HG03159 (cell line): ENCODE measurements around the gene MEIS1.
"Not testable (repeated sequence)": the region's sequence is repeated elsewhere in the genome, so short reads cannot be mapped to it uniquely, and the experiment has no call there.

Experiments
- ATAC-seq: cut with Tn5 transposase; IDR thresholded peaks from one replicate; pipeline ENCODE4 v1.9.1; 2021; ENCODE audit warnings: mild to moderate bottlenecking, moderate library complexity; ENCODE audit not compliant: unreplicated experiment

MEIS1 gene

DNA sequence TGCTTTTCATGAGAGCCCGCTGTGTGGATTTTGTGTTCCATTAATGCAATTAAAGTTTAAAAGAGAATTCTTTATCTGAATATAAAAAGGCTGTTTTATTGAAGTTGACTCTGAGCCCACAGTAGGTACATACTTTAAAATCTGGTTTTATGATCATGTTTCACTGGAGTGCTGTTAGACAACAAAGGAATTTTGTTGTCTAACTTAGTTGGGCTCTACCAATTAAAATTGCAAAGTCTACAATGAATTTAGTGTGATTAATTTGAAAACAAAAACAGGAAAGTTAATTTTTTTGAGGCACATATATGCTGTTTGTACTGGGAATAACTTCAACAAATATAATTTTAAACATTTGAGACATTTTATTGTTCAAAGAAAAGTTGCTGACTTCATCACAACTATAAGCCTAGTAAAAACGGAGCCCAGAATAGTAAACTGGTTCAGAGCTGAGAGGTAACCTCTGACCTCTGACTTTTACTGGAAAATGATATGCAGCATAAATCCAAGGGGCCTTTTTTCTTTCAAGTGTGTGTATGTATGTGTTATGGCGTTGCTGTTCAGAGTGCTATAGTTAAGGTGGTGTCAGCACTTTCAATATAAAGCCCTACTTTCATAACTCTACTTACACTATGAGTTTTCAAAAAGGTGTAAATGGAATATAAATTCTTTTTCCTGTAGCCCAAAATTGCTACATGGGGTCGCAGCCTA lies 30.2 kb downstream of the MEIS1 start:
- no peak for ATAC-seq

DNA sequence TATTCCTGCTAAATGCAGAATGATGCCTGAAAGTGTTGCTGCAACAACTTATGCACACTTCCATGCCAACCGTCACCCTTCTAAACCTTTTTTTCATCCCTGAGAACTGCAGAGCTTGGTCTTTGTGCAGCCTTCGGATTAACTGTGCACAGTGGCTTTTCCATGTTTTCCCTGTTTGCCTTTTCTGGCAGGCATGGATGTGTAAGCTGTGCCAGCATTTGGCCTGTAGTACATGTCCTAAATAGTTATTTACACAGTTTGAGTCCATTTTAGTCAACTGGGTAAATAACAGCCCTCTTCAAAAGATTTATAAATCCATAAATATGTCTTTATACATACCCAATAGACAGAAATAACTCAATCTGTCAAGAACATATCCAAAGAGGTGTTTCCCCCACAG lies 31.5 kb downstream of the MEIS1 start:
- no peak for ATAC-seq

- no peak for ATAC-seq
Measured at GRCh38 chr2:66467718-66468117, 32.8 kb downstream of the MEIS1 start.

DNA sequence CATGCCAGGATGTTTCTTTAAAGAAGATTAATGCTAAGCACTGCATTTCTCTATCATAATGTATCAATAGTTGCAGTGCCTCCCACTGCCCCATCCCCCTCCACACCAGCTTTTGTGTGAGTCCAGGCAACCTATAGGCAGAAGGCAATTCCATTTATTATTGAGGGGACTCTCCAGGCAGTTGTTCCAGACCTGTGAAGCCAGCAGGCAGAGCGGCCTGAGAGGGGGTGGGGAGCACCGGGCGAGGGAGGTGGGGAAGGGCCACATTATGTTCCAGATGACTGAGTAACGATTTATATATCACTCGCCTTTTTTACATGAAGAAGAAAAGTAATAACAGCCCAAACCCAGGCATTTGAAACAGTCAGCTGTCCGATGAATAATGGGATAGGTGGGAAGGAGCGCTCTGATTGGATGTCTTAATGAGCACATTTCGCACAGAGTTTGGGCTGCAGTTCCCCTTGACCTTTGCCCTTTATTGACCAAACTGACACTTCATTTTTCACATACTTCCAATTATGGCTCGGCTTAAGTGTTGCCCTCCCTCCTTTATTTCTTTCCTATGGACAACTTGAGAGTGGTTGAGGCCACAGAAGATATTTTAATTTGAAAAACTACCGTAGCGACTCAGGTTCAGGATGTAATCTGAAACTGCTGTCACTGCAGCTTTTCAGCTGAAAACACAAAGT lies 34.4 kb downstream of the MEIS1 start:
- no peak for ATAC-seq

DNA sequence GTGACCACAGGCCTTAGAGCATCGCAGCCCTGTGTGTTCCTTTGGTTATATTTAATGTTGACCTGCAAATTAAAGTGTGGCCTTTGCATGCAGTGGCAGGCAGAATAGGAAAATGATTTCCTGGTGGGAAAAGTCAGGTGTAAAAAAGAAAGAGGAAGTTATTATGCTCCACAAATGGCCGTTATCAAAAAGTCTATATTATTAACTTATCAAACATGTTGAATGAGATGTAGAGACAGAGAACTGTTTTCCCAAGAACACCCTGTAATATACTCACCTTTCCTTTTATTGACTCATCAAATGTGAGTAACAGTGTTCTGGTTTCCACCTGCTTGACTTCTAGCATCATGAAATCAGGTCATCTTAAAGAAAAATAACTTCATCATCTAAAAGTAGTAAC lies 35.3 kb downstream of the MEIS1 start:
- no peak for ATAC-seq

DNA sequence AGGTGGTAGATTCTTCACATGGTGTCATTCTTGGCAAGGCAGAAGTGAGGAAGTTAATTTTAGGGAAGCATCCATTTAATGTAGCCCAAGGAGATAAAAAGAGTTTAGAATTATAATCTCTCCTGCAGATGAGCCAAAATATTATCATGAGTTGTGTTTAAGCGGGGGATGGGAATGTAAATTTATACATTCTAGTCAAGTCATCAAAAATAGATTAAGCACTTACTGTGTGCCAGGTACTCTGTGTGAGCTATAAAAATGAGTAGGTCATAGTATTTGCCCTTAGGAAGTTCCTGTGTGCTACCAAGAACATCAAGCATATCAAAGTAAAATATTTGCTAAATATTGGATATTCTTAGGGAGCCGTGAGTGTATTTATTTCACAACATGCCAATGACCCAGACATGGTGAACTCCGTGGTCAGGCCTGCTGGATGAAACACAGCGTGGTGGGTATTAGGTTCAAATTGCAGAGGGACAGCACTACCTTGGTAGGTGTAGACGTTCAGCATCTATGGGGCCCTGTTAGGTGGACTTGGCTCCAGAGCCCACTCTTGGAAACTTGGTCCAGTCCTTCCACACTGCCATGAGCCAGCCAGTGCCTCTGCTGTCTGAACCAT lies 37.4 kb downstream of the MEIS1 start:
- no peak for ATAC-seq

DNA sequence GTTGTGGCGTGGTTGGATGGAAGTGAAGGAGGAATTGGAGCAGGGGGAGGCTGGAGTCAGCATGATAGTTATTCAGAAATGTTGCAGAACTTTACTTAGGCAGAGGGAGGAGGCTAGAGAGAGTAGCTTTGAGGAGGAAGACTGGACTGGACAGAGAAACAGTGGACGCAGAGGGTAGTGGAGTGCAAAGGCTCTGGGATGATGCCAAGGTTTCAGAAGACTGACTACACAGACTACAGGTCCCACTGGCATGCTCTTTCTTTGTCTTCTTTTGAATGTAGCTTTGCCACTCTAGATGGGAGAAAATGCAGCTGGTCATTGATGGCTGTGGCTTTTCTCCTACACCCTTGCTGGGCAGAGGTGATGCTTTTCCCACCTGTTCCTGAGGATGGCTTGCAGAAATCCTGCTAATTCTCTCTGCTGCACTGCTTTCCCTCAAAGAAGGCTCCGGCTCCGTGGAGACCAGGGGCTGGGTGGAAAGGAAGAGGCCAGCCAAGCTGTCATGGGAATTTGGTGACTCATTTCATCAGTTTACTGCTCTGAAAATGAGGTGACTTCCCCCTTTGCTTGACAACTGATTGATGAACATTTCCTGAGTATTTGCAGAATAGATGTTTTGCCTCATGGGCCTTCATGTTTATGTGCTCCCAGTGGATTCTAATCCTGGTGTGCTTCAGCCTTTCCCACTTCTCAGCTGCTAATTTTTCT lies 42.4 kb downstream of the MEIS1 start:
- no peak for ATAC-seq

GRCh38 chr2:66478299-66478698 lies 43.4 kb downstream of the MEIS1 start:
- no peak for ATAC-seq

- no peak for ATAC-seq
Measured at GRCh38 chr2:66478731-66479316, 43.9 kb downstream of the MEIS1 start.

DNA sequence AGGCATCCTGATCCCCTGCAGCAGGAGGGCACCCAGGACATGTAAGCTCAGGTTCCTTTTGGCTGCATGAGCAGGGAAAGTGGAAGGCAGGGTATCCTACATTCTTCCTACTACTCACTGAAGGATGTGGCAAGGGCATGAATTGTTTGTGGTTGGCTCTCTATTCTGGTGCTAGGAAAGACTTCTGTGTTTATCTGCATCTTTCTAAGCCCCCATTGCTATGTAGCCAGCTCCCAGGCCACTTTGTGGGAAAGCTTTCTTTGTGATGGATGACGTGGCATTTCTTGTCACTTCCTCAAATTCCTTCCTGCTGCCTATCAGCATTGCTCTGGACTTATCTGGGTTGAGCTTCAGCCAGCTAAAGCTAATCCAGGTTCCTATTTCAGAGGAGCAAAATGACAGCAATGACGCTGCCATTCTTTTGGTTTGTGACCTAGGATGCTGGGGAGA lies 46.2 kb downstream of the MEIS1 start:
- ATAC-seq, result no peak

DNA sequence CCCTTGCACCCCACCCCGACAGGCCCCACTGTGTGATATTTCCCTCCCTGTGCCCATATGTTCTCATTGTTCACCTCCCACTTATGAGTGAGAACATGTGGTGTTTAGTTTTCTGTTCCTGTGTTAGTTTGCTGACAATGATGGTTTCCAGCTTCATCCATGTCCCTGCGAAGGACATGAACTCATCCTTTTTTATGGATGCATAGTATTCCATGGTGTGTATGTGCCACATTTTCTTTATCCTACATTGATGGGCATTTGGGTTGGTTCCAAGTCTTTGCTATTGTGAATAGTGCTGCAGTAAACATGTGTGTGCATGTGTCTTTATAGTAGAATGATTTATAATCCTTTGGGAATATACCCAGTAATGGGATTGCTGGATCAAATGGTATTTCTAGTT lies 50.3 kb downstream of the MEIS1 start:
- ATAC-seq, result not testable (repeated sequence)

- no peak for ATAC-seq
Measured at GRCh38 chr2:66488946-66489345, 54.0 kb downstream of the MEIS1 start.

GRCh38 chr2:66489436-66489835 lies 54.5 kb downstream of the MEIS1 start:
- ATAC-seq, result no peak

GRCh38 chr2:66490588-66491001 lies 55.7 kb downstream of the MEIS1 start:
- no peak for ATAC-seq

DNA sequence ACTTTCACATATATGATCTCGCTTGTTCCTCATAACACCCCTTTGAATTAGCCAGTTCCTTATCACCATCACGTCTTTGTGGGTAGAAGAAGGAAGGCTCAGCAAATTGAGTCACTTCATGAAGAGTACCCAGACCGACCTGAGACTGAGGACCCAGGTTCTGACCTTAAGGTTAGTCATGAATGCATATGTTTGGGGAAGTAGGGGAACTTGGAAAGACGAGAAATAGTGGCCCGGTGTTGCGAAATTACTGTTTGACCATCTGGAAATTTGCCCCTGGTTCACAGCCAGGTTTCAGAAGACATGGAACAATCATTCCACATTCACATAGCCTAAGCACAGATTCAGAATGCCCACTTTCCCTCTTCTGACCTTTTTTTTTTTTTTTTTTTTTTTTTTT lies 59.8 kb downstream of the MEIS1 start:
- no peak for ATAC-seq

- no peak for ATAC-seq
Measured at GRCh38 chr2:66495788-66496640, 61.1 kb downstream of the MEIS1 start.

GRCh38 chr2:66496670-66497420 lies 61.9 kb downstream of the MEIS1 start:
- ATAC-seq, result no peak

DNA sequence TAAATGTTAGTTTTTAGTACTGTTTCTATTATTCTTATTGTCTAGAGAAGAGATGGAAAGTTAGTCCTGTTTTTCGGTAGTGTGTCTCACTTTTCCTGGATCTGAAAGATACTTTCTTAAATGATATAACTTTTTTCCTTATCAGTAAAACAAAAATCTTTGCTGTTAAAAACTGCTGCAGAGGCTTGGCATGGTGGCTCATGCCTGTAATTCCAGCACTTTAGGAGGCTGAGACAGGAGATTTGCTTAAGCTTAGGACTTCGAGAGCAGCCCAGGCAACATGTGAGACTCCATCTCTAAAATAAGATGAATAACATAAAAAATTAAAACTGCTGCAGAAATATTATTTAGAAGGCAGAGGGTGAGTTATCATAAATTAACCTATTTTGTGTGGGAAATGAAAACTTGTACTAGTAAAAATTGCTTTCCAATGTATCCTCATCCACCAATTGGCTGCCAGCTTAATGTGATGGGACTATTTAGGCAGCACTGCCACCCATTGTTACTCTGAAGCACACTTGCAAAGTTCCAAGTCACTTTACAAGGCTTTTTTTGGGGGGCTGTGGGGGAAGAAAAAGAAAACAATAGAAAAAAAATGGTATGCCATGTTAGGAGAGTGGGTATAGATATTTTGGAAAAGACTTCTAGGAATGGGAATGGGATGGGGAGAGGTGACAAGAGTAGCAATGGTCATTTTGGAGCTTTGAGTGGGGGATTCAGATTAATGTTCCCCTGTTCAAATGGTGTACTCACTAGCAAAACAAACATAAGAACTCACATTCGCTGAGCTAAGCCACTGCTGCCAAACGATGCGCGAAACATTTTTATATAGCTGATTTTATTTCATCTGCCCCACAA lies 62.7 kb downstream of the MEIS1 start:
- ATAC-seq, result no peak
